Activated CD8-positive, alpha-beta memory T cell treated with anti-CD3 and anti-CD28 coated beads for 48 hours (primary cell): ENCODE data around the gene TNC.

Experiments used
- DNase-seq, 3 experiments: peaks; one replicate each; pipeline ENCODE4 v3.0.0-alpha.2; 2020; ENCODE audit warnings: low read depth in 2 of 3, low spot score in 2 of 3

TNC gene

GRCh38 chr9:115058175-115058574 lies 59.8 kb downstream of the TNC start:
- no peak for DNase-seq

GRCh38 chr9:115057559-115057958 lies 60.4 kb downstream of the TNC start:
- no peak for DNase-seq

DNA sequence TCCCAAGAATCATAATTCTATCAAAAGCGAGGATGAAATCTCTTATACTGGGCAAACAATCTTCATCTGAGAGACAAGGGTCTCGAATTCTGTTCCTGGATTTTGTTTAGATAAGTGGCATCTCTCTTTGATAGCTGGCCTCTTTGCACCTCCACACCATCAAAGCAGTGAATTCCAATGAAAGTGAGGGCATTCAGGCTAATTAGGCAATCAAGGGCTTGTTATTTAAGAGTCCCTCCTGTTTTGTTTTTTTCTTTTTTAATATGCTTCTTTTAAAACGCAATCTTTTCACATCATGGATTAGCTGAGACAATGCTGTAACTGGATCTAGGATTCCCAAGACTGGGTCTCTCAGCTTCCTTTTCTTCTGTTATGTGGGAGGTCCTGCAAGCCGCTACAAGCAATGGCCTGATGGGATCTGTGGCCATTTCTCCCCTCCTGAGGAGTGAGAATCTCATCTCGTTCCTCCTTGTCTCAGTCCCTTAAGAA lies 67.9 kb downstream of the TNC start:
- no peak for DNase-seq

- no peak for DNase-seq
Measured at GRCh38 chr9:115046824-115047223, 71.1 kb downstream of the TNC start.

DNA sequence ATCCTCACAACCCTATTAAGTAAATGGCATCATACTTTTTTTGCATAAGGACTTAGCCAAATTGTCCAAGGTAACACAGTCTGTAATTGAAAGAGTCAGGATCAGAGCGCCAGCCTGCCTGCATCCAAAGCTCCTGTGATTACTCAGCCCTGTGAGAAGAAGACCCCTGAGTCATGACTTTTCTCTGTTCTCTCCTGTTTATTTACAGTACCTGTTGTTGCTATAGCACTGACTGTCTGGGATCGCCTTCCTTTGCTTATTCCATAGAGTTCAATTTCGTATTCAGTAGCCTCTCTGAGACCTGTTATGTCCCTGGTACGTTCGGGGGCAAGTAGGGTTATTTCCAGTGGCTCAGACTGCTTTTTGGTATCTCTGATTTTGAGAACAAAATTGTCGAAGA lies 71.8 kb downstream of the TNC start:
- no peak for DNase-seq

- DNase-seq, result no peak
Measured at GRCh38 chr9:115043632-115044031, 74.3 kb downstream of the TNC start.

DNA sequence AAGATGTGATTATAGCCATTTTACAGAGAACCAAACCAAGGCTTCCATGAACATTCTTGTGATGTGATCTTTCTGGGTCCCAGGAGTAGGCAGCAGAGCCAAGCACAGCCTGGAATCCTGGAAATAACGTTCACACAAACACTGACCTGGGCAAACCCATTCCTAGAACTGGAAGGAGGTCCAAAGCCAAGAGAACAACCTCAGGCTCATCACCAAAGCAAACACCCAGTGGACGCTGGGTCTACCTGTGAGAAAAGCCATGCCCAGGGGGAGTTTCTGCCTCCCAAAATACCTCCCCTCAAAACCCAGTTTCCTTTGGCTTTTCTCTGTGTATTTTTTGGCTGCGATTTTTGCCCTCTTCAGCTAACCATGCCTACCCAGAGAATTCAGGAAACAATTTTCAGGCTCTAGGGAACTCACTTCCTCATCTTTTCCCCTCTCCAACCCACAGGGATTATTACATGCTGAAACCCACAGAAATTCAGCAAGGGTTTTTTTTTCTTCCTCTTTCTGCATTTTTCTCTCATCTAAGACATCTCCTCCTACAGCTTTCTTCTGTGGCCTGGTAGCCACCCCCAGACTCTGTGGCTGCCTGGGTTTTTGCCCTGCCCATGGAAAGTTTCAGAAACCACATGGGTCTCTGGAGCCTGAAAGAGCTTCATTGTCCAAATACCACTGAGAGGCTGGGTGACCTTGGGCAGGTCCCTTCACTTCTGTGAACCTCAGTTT lies 75.0 kb downstream of the TNC start:
- peak in 1 of 3 experiments; percentile 43 for DNase-seq

DNA sequence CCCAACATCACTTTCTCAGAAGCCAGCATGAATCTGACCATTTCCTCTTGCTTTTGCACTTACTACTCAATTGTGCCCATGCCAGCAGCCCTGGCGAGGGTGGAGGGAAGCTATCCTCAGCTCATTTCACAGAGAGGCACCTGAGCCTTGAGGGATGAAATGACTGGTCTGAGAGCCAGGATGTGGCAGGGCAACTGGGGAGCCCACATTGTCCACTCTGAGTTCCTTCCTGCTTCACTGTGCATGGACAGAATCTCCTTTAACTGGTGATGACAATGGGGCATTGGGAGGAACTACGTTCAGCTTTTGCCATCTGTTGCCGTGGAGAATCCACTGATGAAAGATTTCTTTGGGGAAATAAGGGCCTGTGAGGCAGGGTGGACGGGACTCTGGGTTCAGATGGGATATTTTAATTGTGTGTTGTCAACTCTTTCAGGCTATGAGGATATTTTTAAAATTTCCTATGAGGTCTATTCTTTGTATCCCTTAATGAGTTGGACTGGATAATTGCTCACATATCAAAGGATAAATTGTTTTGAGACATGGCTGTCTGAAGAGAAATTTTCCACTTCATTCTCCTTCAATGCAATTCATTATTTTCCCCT lies 78.3 kb downstream of the TNC start:
- DNase-seq, result no peak

DNA sequence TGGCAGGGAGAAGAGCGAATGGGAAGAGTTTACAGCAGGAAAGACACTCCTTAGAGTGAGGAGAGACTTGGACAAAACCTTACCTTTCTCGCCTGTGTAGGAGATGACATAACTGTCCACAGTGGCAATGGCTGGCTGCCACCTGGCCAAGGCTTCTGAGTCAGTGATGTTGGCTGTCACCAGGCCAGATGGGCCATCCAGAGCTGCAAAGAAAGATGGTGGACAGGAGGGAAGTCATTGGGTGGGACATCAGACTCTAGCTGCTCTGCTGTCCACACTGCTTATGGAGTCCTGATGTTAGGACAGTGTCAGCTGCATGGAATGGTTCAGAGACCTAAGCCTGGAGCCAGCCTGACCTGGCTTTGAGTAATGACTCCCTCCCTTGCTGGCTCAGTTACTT lies 79.8 kb downstream of the TNC start:
- DNase-seq, result no peak

- no peak for DNase-seq
Measured at GRCh38 chr9:115036691-115037090, 81.3 kb downstream of the TNC start.

GRCh38 chr9:115035841-115036612 lies 81.9 kb downstream of the TNC start:
- peak in 2 of 3 experiments; percentile 36 to 42 for DNase-seq

GRCh38 chr9:115034801-115035200 lies 83.2 kb downstream of the TNC start:
- no peak for DNase-seq

DNA sequence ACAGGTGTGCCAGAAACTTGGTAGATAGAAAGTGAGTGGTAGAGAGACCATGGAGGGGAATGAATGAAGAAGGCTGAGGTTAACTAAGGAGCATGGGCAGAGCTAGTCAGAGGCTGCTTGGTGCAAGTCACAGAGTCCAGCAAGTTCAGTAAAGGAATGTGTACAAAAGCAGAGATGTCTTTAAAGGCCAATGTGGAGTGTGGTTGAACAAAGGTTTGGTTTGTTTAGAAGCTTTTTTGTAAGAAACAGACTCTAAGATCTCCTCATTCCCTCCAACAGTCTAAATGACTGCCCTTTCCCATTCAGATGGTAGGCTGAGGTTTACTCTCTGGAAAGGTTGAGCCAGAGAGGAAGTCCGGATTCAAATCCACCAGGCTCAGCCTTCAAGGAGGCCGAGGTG lies 84.2 kb downstream of the TNC start:
- no peak for DNase-seq

GRCh38 chr9:115032296-115032695 lies 85.7 kb downstream of the TNC start:
- DNase-seq, result no peak

- no peak for DNase-seq
Measured at GRCh38 chr9:115030006-115030405, 88.0 kb downstream of the TNC start.

DNA sequence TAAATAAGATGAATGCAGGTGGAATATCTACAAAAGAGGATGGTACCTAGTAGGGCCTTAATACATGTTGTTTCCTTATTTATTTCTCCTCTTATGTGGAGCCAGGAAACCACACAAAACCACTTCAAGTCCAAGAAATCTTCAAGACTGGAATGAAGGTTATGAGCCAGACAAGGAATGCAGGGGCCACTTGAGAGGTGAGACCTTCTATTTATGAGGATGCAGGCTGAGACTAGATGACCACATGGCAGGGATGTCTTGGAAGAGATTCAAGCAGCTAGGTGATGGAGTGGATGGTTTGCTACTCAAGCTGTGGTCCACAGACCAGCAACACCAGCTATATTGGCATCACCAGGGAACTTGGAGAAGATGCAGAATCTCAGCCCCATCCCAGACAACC lies 92.2 kb downstream of the TNC start:
- no peak for DNase-seq

DNA sequence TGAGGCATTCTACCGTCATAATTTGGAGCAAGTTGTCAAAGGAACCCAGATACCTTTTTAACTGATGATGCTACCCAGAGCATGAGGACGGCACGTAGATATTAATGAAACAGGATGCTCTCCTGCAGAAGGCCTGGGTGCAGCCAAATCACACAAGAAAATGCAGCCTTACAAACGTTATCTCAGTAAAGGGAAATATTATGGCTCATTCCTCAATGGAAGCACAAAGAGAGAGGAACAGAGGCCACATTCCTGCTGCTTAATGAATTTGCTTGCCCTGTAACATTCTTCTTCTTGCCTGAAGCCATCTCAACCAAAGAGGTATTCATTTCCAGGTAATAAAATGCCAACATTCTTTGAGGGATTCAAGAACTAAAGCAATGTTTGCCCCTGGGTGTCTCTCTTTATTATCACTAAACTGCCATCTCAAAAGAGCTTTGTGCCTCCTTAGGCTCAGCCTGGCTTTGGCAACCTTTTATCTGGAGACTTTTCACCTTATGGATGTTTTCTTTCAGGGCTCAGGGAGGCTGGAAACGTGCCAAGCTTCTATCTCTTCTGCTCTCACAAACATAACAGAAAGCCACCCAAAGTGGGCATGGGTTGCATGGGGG lies 92.9 kb downstream of the TNC start:
- DNase-seq, result no peak

DNA sequence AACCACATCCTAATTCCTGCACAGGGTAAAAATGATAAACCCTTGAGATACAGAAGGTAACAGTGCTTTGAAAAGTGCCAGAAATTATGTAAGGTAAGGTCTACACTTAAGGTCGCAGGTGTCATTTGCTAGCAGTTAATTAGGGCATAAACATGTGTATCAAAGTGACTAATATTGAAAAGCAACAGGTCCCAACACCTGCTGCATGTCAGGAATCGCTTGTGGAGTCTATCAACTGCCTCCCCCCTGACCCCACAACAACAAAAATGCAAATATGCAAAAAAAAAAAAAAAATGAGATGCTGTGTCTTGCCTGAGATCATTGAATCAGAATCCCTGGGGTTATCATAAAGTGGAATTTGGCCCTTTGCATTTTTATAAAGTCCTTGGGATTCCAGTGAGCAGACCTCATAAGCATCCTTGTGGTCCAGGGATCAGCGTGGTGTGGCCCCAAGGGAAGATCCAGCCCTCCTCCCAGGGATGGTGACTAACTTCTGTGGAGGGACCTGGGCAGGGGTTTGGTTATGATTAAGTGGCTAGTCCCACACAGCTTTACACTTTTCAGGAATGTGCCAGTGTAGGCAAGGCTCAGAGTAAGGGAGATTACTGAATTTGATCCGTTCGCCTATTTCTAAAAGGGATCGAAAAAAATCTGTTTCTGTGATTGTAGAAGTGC lies 95.1 kb downstream of the TNC start:
- DNase-seq, result no peak

DNA sequence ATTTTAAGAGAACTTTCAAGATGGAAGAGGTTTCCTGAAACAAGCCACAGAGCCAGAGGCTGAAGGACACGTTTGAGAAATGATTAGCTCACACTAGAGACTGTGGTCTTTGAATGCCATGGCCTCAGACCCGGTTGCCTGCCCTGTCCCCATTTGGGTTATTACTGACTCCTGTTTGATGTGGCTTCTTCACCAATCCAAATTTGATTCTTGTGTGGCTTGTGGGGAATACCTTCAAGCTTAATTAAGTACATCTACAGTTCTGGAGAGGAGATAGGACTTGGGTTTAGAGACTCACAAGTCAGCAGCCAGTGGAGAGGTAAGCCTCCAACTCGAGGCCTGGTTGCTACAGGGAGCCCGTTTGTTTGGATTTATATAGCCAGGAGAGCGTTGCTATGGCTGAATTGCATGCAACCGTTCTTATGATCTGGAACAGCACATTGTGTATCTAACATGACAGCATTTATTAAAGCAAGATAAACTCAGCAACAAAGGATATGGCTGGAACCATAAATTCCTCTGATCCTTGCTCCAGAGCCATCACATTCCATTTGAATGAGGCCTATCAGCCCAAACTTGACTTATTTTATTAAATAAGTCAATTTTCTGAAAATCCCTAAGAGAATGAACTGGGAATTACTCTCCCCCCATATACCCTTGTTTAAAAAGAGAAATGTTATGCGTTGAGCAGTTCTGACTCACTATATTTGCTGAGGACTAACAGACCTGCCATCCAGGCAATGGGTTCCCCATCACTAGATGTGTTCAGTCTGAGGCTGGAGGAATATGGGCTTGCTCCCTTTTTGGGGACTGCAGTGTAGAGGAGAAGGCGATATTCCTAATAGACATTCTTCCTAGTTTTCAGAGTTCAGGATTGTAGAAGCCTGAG lies 99.2 kb downstream of the TNC start:
- no peak for DNase-seq

- DNase-seq, result no peak
Measured at GRCh38 chr9:115016344-115016743, 101.6 kb downstream of the TNC start.
